ENCODE measurements around the gene ATXN10. TPM values are rescaled to one million over a fixed set of nuclear protein-coding genes. Genes with fewer than 3 reads are reported as not detected.

The ATXN10 gene
- total and polyA plus RNA-seq, 2 of the 8 experiments (the other 6 are each of a cell fraction or from before 2014, with no cell fraction given) = 134 to 210 TPM

DNA sequence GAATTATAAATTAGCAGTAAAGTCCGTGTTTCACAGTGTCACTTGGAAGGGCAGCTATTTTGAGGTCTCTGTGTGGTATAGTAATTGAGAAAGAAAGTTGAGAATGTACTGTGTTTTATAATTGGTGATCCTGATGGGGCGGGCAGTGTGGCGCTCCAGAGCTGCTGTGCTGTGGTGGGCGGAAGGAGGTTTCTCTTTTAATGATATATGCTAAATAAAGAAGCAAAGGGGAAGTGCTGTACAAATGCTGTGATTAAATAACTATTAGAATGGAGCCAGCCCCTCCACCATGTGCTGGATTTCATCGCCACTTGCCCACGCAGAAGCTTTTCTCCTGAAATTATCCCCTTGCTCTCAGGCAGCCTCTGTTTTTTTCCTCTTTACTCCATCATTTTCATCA lies 24.6 kb downstream of the ATXN10 start:
- no peaks in the 10 kb centered on the region for H3K9me3 ChIP-seq (ENCODE audit: insufficient read depth in 2 of 2, low read depth in 1 of 2, low read length in 1 of 2)
- FAIRE-seq (no peak), DNase-seq (ENCODE audit: low read depth in 1 of 2, low spot score in 2 of 2) (no peak)
- H2BK20ac ChIP-seq (ENCODE audit: low read length) = no peak overlapping the region
- H3K4me1 ChIP-seq (replicated peaks in 1 of 4; ENCODE audit: control insufficient read depth in 3 of 4, insufficient read depth in 4 of 4, low read length in 3 of 4) = no peaks in the 10 kb centered on the region
- no peak overlapping the region for H3K56ac ChIP-seq (replicated peaks; ENCODE audit: insufficient read length, low read depth, low read length)
- 92% methylated on average over 6 of the region's 6 CpGs; no CpG with 5 or more reads in 1 of the 2 experiments for WGBS, 2 experiments (ENCODE audit: extremely low coverage in 1 of 2, insufficient coverage in 1 of 2, insufficient read length in 1 of 2, insufficient replicate concordance in 2 of 2, low coverage in 1 of 2, low lambda C conversion rate in 2 of 2, missing lambda C conversion rate in 1 of 2)
- H3K23me2 ChIP-seq (ENCODE audit: low read depth, low read length) = no peaks in the 10 kb centered on the region
- H4K20me1 ChIP-seq (replicated peaks in 1 of 2; ENCODE audit: control insufficient read depth in 1 of 2, insufficient read depth in 2 of 2, low read length in 2 of 2) = peaks cover 0 to 2% of the 10 kb centered on the region in 2 experiments
- no peak overlapping the region for H3K14ac ChIP-seq (ENCODE audit: insufficient read length)
- H3K18ac ChIP-seq (ENCODE audit: extremely low read depth, low read length) = no peak overlapping the region
- H2AFZ ChIP-seq (ENCODE audit: low read length) = no peak overlapping the region
- H2BK15ac ChIP-seq (ENCODE audit: low read length) = no peak overlapping the region
- H3K79me1 ChIP-seq (ENCODE audit: low read depth, low read length) = no peaks in the 10 kb centered on the region; the same call in 1 of the 2 replicates
- H2BK5ac ChIP-seq (ENCODE audit: low read depth, low read length) = no peak overlapping the region
- H3K4ac ChIP-seq (replicated peaks; ENCODE audit: insufficient read length, low read depth, low read length) = no peak overlapping the region
- POLR2A ChIA-PET (ENCODE audit: partially characterized antibody) = no interaction called here
- H3K4me2 ChIP-seq (ENCODE audit: insufficient read depth in 1 of 2, low read depth in 2 of 2, low read length in 2 of 2) = no peak overlapping the region
- H3K36me3 ChIP-seq (ENCODE audit: control insufficient read depth in 2 of 4, insufficient read depth in 4 of 4, low read length in 3 of 4) = peaks cover 0 to 31% (median 17%) of the 10 kb centered on the region in 4 experiments; a peak in 6 of 8 replicates
- no peak overlapping the region for H4K5ac ChIP-seq (ENCODE audit: insufficient read length, low read depth, low read length)
- no peak overlapping the region for H2AK5ac ChIP-seq (ENCODE audit: low read depth, low read length)
- H3K23ac ChIP-seq (ENCODE audit: insufficient read length) = no peak overlapping the region
- no peak overlapping the region for H3K4me3 ChIP-seq (ENCODE audit: extremely low read depth in 1 of 4, insufficient read depth in 2 of 4, low read depth in 3 of 4, low read length in 4 of 4)
- CTCF ChIA-PET (ENCODE audit: partially characterized antibody) = interaction anchor here (1.0 kb wide), 1 partner anchor 168 kb away, joined by 5 read pairs; no protein-coding TSS in a partner anchor
- no peak overlapping the region for H3K27ac ChIP-seq (ENCODE audit: low read depth, low read length)
- H2BK12ac ChIP-seq (ENCODE audit: low read depth, low read length) = no peak overlapping the region
- no peak overlapping the region for H2BK120ac ChIP-seq (replicated peaks; ENCODE audit: low read depth, low read length)
- no peak overlapping the region for H3K9ac ChIP-seq (replicated peaks in 1 of 4; ENCODE audit: extremely low read depth in 1 of 4, low read depth in 3 of 4, low read length in 3 of 4)
- peaks cover 0 to 14% of the 10 kb centered on the region in 2 experiments; a peak in 2 of 4 replicates for H3K79me2 ChIP-seq (ENCODE audit: control insufficient read depth in 1 of 2, insufficient read depth in 2 of 2, low read length in 2 of 2)
- H4K8ac ChIP-seq (ENCODE audit: extremely low read depth, insufficient read depth, low read length) = no peak overlapping the region
- no peak overlapping the region for H4K91ac ChIP-seq (replicated peaks; ENCODE audit: insufficient read length, low read length)
- no peaks in the 10 kb centered on the region for H3K27me3 ChIP-seq (replicated peaks in 1 of 4; ENCODE audit: control insufficient read depth in 3 of 4, extremely low read depth in 1 of 4, insufficient read depth in 3 of 4, low read length in 3 of 4)
- TF ChIP-seq, protein P1, sequence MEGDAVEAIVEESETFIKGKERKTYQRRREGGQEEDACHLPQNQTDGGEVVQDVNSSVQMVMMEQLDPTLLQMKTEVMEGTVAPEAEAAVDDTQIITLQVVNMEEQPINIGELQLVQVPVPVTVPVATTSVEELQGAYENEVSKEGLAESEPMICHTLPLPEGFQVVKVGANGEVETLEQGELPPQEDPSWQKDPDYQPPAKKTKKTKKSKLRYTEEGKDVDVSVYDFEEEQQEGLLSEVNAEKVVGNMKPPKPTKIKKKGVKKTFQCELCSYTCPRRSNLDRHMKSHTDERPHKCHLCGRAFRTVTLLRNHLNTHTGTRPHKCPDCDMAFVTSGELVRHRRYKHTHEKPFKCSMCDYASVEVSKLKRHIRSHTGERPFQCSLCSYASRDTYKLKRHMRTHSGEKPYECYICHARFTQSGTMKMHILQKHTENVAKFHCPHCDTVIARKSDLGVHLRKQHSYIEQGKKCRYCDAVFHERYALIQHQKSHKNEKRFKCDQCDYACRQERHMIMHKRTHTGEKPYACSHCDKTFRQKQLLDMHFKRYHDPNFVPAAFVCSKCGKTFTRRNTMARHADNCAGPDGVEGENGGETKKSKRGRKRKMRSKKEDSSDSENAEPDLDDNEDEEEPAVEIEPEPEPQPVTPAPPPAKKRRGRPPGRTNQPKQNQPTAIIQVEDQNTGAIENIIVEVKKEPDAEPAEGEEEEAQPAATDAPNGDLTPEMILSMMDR (IDR thresholded peaks at IDR 0.05; ENCODE audit: control extremely low read depth in 1 of 3, insufficient read depth in 1 of 3, low read depth in 1 of 3, low read length in 3 of 3) = no peak
- TF ChIP-seq RXRA (IDR thresholded peaks at IDR 0.05; ENCODE audit: insufficient read depth, low read depth, low read length) (no peak), TAF1 (IDR thresholded peaks at IDR 0.05; ENCODE audit: low read depth, low read length) (no peak), RBBP5 (IDR thresholded peaks at IDR 0.05; ENCODE audit: borderline replicate concordance, low read depth, low read length) (no peak), BACH1 (IDR thresholded peaks at IDR 0.05; ENCODE audit: low read length) (no peak), TAF7 (optimal IDR thresholded peaks at IDR 0.05; ENCODE audit: borderline replicate concordance, low read depth, low read length) (no peak), POLR2A (IDR thresholded peaks at IDR 0.05; ENCODE audit: control extremely low read depth in 1 of 2, low read depth in 2 of 2, low read length in 2 of 2) (no peak), JUND (IDR thresholded peaks at IDR 0.05; ENCODE audit: low read length) (no peak), RFX5 (IDR thresholded peaks at IDR 0.05; ENCODE audit: borderline replicate concordance, low read depth, low read length) (no peak), EGR1 (IDR thresholded peaks at IDR 0.05; ENCODE audit: borderline replicate concordance, low read depth, low read length) (no peak), ZNF274 (IDR thresholded peaks at IDR 0.05; ENCODE audit: borderline replicate concordance, extremely low read depth, low read length) (no peak), ASH2L (IDR thresholded peaks at IDR 0.05; ENCODE audit: low read length) (no peak)

All from H1 (cell line).